ENCODE results near the gene NUP205.

DNA sequence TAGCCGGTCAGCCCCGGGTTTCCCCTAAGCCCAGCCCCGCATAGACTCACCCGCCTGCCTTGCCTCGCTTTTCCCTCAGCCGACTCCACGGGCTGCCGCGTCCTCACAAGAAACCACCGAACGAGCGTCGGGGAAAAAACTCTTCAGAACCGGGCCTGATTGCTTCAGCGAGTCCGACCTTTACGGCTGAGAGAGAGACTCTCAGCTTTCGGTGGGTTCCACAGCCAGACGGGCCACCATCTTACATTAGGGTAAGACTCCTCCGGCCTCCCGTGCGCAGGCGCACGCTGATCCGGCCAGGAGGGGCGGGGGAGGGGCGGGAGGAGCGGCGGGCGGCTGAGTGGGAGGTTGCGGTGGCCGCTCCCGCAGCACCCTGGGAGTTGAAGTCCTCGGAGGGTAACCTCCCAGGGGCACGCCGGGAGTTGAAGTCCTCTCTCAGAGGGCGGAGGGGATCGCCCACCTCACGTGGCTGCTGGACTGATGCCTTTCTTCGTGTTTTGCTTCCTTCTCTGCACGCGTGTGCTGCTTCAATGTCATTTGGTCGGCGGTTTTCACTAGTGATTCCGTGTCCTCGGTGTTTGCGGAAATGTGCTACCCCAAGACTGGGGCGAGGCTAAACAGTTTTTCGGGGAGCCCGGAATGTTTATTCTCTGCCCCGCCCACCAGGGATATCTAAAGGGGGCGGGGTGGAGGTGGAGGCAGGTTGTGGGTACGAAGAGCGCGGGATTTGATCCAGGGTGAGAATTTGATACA, 47.7 kb upstream of the NUP205 start, which contains the start of gene CNOT4:
- TF ChIP-seq, protein P1, sequence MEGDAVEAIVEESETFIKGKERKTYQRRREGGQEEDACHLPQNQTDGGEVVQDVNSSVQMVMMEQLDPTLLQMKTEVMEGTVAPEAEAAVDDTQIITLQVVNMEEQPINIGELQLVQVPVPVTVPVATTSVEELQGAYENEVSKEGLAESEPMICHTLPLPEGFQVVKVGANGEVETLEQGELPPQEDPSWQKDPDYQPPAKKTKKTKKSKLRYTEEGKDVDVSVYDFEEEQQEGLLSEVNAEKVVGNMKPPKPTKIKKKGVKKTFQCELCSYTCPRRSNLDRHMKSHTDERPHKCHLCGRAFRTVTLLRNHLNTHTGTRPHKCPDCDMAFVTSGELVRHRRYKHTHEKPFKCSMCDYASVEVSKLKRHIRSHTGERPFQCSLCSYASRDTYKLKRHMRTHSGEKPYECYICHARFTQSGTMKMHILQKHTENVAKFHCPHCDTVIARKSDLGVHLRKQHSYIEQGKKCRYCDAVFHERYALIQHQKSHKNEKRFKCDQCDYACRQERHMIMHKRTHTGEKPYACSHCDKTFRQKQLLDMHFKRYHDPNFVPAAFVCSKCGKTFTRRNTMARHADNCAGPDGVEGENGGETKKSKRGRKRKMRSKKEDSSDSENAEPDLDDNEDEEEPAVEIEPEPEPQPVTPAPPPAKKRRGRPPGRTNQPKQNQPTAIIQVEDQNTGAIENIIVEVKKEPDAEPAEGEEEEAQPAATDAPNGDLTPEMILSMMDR (conservative IDR thresholded peaks at IDR 0.05; ENCODE audit: low read depth, low read length), result no peak
- TF ChIP-seq EZH2 (IDR thresholded peaks at IDR 0.05; ENCODE audit: borderline replicate concordance, low read depth, low read length, poor library complexity, severe bottlenecking), result no peak
